ENCODE data around the gene SUGCT.

DNA sequence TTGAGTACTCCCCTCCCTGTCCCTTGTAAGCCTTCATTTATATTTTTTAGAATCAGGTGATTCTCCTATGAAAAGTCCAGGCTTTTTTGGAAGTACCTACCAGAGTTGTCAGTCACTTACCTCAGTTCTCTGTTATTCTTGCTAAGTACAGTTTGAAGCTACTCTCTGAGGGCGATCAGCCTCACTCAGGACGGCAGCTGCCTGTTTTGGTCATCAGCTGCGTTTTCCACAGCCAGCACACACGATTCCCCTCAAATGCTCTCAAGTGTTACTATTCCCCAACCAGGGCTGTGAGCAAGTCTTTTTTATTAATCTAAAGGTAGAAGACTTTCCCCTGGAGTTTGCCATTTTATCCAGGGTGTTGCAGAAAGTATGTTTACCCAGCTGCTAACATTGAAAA is 328.6 kb downstream of the SUGCT start:
- TF ChIP-seq POLR2A (IDR thresholded peaks at IDR 0.05): no peak
- TF ChIP-seq, protein P1, sequence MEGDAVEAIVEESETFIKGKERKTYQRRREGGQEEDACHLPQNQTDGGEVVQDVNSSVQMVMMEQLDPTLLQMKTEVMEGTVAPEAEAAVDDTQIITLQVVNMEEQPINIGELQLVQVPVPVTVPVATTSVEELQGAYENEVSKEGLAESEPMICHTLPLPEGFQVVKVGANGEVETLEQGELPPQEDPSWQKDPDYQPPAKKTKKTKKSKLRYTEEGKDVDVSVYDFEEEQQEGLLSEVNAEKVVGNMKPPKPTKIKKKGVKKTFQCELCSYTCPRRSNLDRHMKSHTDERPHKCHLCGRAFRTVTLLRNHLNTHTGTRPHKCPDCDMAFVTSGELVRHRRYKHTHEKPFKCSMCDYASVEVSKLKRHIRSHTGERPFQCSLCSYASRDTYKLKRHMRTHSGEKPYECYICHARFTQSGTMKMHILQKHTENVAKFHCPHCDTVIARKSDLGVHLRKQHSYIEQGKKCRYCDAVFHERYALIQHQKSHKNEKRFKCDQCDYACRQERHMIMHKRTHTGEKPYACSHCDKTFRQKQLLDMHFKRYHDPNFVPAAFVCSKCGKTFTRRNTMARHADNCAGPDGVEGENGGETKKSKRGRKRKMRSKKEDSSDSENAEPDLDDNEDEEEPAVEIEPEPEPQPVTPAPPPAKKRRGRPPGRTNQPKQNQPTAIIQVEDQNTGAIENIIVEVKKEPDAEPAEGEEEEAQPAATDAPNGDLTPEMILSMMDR (IDR thresholded peaks at IDR 0.05): no peak
- no peak for TF ChIP-seq POLR2AphosphoS5 (IDR thresholded peaks at IDR 0.05)
